PC-3 (cell line): Measurements from ENCODE around the gene SPATA46. TPM values are rescaled to one million over a fixed set of nuclear protein-coding genes. Genes with fewer than 3 reads are reported as not detected.

ENCODE experiments used
- ATAC-seq: fragments of 200-7000 bp; cut with Tn5 transposase; 2 replicates; pipeline ENCODE4 v1.9.1; 2020; ENCODE audit warnings: mild to moderate bottlenecking, moderate library complexity
- BruUV-seq: library from RNA; stranded (reverse); fragments of 400-500 nt; replicated peaks from 2 replicates; lab custom pipeline; 2021; lab: Mats Ljungman, UMichigan
- CTCF ChIA-PET: fragments of 300-600 bp; sonication (Branson Sonifier 250); formaldehyde crosslinking; loops from one replicate; lab custom pipeline; 2022; ENCODE audit warnings: antibody characterized with exemption; lab: Charles Lee
- POLR2A ChIA-PET: fragments of 300-600 bp; sonication (Branson Sonifier 250); formaldehyde crosslinking; loops from one replicate; lab custom pipeline; 2022; ENCODE audit warnings: antibody characterized with exemption; ENCODE audit not compliant: unreplicated experiment; lab: Charles Lee
- DNase-seq: peaks from one replicate; pipeline ENCODE4 v3.0.0-alpha.2; 2015
- H2AFZ ChIP-seq: fragments of 300-600 bp; sonication (generic); 2 replicates; pipeline ENCODE4 v1.6.0; 2016; ENCODE audit warnings: antibody characterized with exemption, low read length
- H3F3A ChIP-seq: fragments of 300-600 bp; sonication (generic); one replicate; pipeline ENCODE4 v1.6.0; 2017; ENCODE audit warnings: antibody characterized with exemption, low read length, control low read depth, mild to moderate bottlenecking; ENCODE audit not compliant: unreplicated experiment
- H3K27ac ChIP-seq: fragments of 300-600 bp; sonication (generic); 2 replicates; pipeline ENCODE4 v1.5.1; 2016; ENCODE audit warnings: mild to moderate bottlenecking, low read length
- H3K27me3 ChIP-seq: fragments of 300-600 bp; sonication (generic); 2 replicates; pipeline ENCODE4 v1.6.1; 2016; ENCODE audit warnings: low read length, mixed read lengths
- H3K36me3 ChIP-seq: fragments of 300-600 bp; sonication (generic); 2 replicates; pipeline ENCODE4 v1.6.1; 2016; ENCODE audit warnings: low read depth, mixed run types, low read length, mixed read lengths
- H3K4me1 ChIP-seq: fragments of 300-600 bp; sonication (generic); 2 replicates; pipeline ENCODE4 v1.5.1; 2016; ENCODE audit warnings: low read length; ENCODE audit not compliant: insufficient read depth
- H3K4me2 ChIP-seq: fragments of 300-600 bp; sonication (generic); 2 replicates; pipeline ENCODE4 v1.6.0; 2016; ENCODE audit warnings: low read length
- H3K4me3 ChIP-seq: fragments of 300-600 bp; sonication (generic); 2 replicates; pipeline ENCODE4 v1.5.1; 2016; ENCODE audit warnings: mild to moderate bottlenecking, low read length, mixed read lengths
- H3K79me2 ChIP-seq: fragments of 300-600 bp; sonication (generic); 2 replicates; pipeline ENCODE4 v1.6.1; 2017; ENCODE audit warnings: low read length, mixed read lengths
- H3K9ac ChIP-seq: fragments of 300-600 bp; sonication (generic); 2 replicates; pipeline ENCODE4 v1.6.0; 2016; ENCODE audit warnings: mild to moderate bottlenecking, low read length
- H3K9me2 ChIP-seq: fragments of 300-600 bp; sonication (generic); replicated peaks from 2 replicates; pipeline ENCODE4 v1.6.1; 2016; ENCODE audit warnings: mixed run types, low read length, mixed read lengths
- H3K9me3 ChIP-seq: fragments of 300-600 bp; sonication (generic); 2 replicates; pipeline ENCODE4 v1.6.1; 2016; ENCODE audit warnings: low read length, mixed read lengths
- H4K20me1 ChIP-seq: fragments of 300-600 bp; sonication (generic); 2 replicates; pipeline ENCODE4 v1.6.1; 2016; ENCODE audit warnings: low read length, mixed read lengths
- EZH2 ChIP-seq: fragments of 300-600 bp; sonication (generic); IDR thresholded peaks from one replicate; pipeline ENCODE4 v1.6.1; 2017; ENCODE audit warnings: antibody characterized with exemption, mild to moderate bottlenecking, low read length; ENCODE audit not compliant: unreplicated experiment
- EZH2phosphoT487 ChIP-seq: fragments of 300-600 bp; sonication (generic); IDR thresholded peaks from 2 replicates; pipeline ENCODE4 v1.6.1; 2018; ENCODE audit warnings: mild to moderate bottlenecking, antibody characterized with exemption, low read length, borderline replicate concordance
- intact Hi-C: fragments of 100-400 bp; cut with micrococcal nuclease; formaldehyde crosslinking; loops from 2 replicates; pipeline ENCODE4 v1.9.0; 2023
- total RNA-seq: library from RNA; depleted of rRNA; stranded (reverse); fragments of >200 nt; gene quantifications from 2 replicates; pipeline ENCODE4 v1.2.3, GENCODE V29; 2014
- TF ChIP-seq, protein P1 (sequence below): fragments of 300-600 bp; sonication (generic); conservative IDR thresholded peaks from 2 replicates; pipeline ENCODE4 v1.5.1; 2017; ENCODE audit warnings: antibody characterized with exemption, low read depth, mild to moderate bottlenecking, low read length

SPATA46 gene
- total RNA-seq, 1 experiment from 2014 or later = not detected

DNA sequence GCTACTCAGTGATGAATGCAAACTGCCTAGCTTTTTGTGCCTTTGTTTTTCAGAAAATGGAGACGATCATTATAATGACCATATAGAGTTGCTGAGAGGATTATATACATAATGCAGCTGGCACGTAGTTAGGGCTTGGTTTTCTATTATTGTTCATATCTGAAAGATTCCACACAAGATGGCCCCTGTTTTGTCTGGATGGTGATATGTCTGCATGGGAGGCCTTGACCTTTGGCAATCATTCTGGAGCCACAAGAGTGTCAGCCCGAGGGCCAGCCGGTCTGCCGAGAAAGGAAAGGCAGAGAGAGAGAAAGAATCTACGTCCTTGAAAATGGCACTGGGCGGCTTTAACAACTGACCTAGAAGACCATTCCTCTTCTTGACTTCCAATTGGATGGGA, 41.0 kb upstream of the SPATA46 start:
- no peaks in the 10 kb centered on the region for H3K9me3 ChIP-seq
- no peak for ATAC-seq
- intact Hi-C loops = no loop called here
- no peak overlapping the region for H3K4me3 ChIP-seq
- no peaks in the 10 kb centered on the region for H3K36me3 ChIP-seq
- BruUV-seq = no TSS peak
- H3K9me2 ChIP-seq = no peaks in the 10 kb centered on the region
- H3K4me2 ChIP-seq = no peak overlapping the region
- no peak for TF ChIP-seq EZH2
- POLR2A ChIA-PET = no interaction called here
- no peaks in the 10 kb centered on the region for H3K79me2 ChIP-seq
- no peak overlapping the region for H3K9ac ChIP-seq
- H3K27ac ChIP-seq = no peak overlapping the region
- H2AFZ ChIP-seq = no peak overlapping the region
- DNase-seq = no peak
- peaks cover 16% of the 10 kb centered on the region; the same call in 1 of the 2 replicates for H3K4me1 ChIP-seq
- H3K27me3 ChIP-seq = no peaks in the 10 kb centered on the region
- H4K20me1 ChIP-seq = no peaks in the 10 kb centered on the region
- H3F3A ChIP-seq = no peaks in the 10 kb centered on the region
- CTCF ChIA-PET = no interaction called here

DNA sequence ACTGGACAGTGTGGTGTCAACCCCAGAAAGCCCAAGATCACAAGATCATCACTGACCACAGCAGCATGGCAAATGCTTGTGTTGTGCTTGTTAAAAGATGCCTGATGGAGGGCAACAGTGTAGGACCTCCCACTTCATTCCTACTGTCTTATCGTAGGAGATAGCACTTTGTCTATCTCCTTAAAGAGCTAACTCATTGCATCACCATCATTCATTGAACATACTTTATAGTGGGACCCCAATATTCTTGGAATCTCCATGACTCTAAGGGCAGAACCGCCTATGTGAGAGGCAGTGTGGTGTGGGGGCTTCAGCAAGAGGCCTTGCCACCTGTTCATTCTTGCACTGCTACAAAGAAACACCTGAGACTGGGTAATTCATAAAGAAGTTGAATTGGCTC, 40.3 kb upstream of the SPATA46 start:
- no peak overlapping the region for H2AFZ ChIP-seq
- DNase-seq = no peak
- BruUV-seq = no TSS peak
- H3K9me2 ChIP-seq = no peaks in the 10 kb centered on the region
- H3K27ac ChIP-seq = no peak overlapping the region
- H3K9ac ChIP-seq = no peak overlapping the region
- no peaks in the 10 kb centered on the region for H3K27me3 ChIP-seq
- POLR2A ChIA-PET = no interaction called here
- intact Hi-C loops = no loop called here
- H4K20me1 ChIP-seq = no peaks in the 10 kb centered on the region
- no peaks in the 10 kb centered on the region for H3K79me2 ChIP-seq
- no peak overlapping the region for H3K4me2 ChIP-seq
- no peak overlapping the region for H3K4me3 ChIP-seq
- no peaks in the 10 kb centered on the region for H3K36me3 ChIP-seq
- TF ChIP-seq, protein P1, sequence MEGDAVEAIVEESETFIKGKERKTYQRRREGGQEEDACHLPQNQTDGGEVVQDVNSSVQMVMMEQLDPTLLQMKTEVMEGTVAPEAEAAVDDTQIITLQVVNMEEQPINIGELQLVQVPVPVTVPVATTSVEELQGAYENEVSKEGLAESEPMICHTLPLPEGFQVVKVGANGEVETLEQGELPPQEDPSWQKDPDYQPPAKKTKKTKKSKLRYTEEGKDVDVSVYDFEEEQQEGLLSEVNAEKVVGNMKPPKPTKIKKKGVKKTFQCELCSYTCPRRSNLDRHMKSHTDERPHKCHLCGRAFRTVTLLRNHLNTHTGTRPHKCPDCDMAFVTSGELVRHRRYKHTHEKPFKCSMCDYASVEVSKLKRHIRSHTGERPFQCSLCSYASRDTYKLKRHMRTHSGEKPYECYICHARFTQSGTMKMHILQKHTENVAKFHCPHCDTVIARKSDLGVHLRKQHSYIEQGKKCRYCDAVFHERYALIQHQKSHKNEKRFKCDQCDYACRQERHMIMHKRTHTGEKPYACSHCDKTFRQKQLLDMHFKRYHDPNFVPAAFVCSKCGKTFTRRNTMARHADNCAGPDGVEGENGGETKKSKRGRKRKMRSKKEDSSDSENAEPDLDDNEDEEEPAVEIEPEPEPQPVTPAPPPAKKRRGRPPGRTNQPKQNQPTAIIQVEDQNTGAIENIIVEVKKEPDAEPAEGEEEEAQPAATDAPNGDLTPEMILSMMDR = no peak
- TF ChIP-seq EZH2 (no peak), EZH2phosphoT487 (no peak)
- no peaks in the 10 kb centered on the region for H3K9me3 ChIP-seq
- H3F3A ChIP-seq = no peaks in the 10 kb centered on the region
- ATAC-seq = no peak
- CTCF ChIA-PET = no interaction called here
- peaks cover 18% of the 10 kb centered on the region; the same call in 1 of the 2 replicates for H3K4me1 ChIP-seq

DNA sequence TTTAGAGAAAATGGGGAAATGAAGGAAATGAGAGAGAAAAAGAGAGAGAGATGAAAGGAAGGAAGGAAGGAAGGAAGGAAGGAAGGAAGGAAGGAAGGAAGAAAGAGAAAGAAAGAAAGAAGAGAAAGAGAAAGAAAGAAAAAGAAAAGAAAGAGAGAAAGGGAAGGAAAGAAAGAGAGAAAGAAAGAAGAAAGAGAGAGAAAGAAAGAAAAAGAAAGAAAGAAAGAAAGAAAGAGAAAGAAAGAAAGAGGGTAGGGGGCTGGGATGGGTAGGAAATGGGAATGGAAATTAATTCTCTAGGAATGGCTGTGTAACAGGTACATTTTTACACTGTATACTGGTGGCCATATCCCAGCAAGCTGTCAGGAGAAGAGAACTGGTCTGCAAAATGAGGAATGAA, 39.6 kb upstream of the SPATA46 start:
- no TSS peak for BruUV-seq
- Histone ChIP-seq H3K9me3 (no peaks in the 10 kb centered on the region), H3K4me2 (no peak overlapping the region), H4K20me1 (no peaks in the 10 kb centered on the region), H3K27me3 (no peaks in the 10 kb centered on the region), H3K79me2 (no peaks in the 10 kb centered on the region), H3K4me3 (no peak overlapping the region), H2AFZ (no peak overlapping the region), H3K4me1 (peaks cover 21% of the 10 kb centered on the region; the same call in 1 of the 2 replicates), H3K9ac (no peak overlapping the region), H3K36me3 (no peaks in the 10 kb centered on the region), H3K27ac (no peak overlapping the region), H3F3A (no peaks in the 10 kb centered on the region), H3K9me2 (no peaks in the 10 kb centered on the region)
- TF ChIP-seq, protein P1 = no peak
- TF ChIP-seq EZH2phosphoT487 (no peak), EZH2 (no peak)
- ChIA-PET POLR2A (no interaction called here), CTCF (no interaction called here)
- DNase-seq = no peak
- ATAC-seq = no peak
- intact Hi-C loops = no loop called here
